Osteocyte (in vitro differentiated cells): Measurements from ENCODE around the gene WDR90. TPM values are rescaled to one million over a fixed set of nuclear protein-coding genes. Genes with fewer than 3 reads are reported as not detected.
A peak's percentile ranks its signal among the peaks of the same experiment; 100 is the strongest.

ENCODE experiments used
- DNase-seq: peaks from one replicate; pipeline ENCODE4 v3.0.0; 2021; ENCODE audit warnings: mixed read lengths; ENCODE audit not compliant: unreplicated experiment; ENCODE audit errors: extremely low spot score
- H3K27ac Mint-ChIP-seq: one replicate; pipeline ENCODE4 v1.8.0; 2021; ENCODE audit warnings: mild to moderate bottlenecking, mixed read lengths; ENCODE audit not compliant: unreplicated experiment
- H3K27me3 Mint-ChIP-seq: one replicate; pipeline ENCODE4 v1.8.0; 2021; ENCODE audit warnings: mixed read lengths; ENCODE audit not compliant: unreplicated experiment
- H3K36me3 Mint-ChIP-seq: one replicate; pipeline ENCODE4 v1.8.0; 2021; ENCODE audit warnings: mixed read lengths; ENCODE audit not compliant: unreplicated experiment
- H3K4me1 Mint-ChIP-seq: one replicate; pipeline ENCODE4 v1.8.0; 2021; ENCODE audit warnings: mixed read lengths; ENCODE audit not compliant: unreplicated experiment
- H3K4me3 Mint-ChIP-seq: one replicate; pipeline ENCODE4 v1.8.0; 2021; ENCODE audit warnings: mild to moderate bottlenecking, moderate library complexity, mixed read lengths; ENCODE audit not compliant: unreplicated experiment
- H3K9me3 Mint-ChIP-seq: one replicate; pipeline ENCODE4 v1.8.0; 2021; ENCODE audit warnings: mixed read lengths; ENCODE audit not compliant: unreplicated experiment
- total RNA-seq: library from RNA; stranded (reverse); gene quantifications from 2 replicates; pipeline ENCODE4 v1.2.1, GENCODE V29; 2021
- TF ChIP-seq, protein P1 (sequence below): fragments of 200-600 bp; sonication (generic); IDR thresholded peaks from 2 replicates; pipeline ENCODE4 v1.5.0; 2021; ENCODE audit warnings: antibody characterized with exemption, mild to moderate bottlenecking, moderate library complexity

WDR90 gene
- total RNA-seq, 1 donor from 2014 or later: 38.9 TPM

DNA sequence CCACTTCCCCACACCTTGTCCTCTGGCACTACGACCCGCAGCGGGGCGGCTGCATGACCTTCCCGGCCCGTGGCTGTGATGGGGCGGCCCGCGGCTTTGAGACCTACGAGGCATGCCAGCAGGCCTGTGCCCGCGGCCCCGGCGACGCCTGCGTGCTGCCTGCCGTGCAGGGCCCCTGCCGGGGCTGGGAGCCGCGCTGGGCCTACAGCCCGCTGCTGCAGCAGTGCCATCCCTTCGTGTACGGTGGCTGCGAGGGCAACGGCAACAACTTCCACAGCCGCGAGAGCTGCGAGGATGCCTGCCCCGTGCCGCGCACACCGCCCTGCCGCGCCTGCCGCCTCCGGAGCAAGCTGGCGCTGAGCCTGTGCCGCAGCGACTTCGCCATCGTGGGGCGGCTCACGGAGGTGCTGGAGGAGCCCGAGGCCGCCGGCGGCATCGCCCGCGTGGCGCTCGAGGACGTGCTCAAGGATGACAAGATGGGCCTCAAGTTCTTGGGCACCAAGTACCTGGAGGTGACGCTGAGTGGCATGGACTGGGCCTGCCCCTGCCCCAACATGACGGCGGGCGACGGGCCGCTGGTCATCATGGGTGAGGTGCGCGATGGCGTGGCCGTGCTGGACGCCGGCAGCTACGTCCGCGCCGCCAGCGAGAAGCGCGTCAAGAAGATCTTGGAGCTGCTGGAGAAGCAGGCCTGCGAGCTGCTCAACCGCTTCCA, 15.7 kb upstream of the WDR90 start:
- Mint-ChIP-seq H3K36me3 (peaks cover 2% of the 10 kb centered on the region), H3K27me3 (no peaks in the 10 kb centered on the region), H3K27ac (no peak overlapping the region), H3K4me1 (peaks cover 23% of the 10 kb centered on the region), H3K4me3 (no peak overlapping the region), H3K9me3 (no peaks in the 10 kb centered on the region)
- DNase-seq: no peak
- TF ChIP-seq, protein P1, sequence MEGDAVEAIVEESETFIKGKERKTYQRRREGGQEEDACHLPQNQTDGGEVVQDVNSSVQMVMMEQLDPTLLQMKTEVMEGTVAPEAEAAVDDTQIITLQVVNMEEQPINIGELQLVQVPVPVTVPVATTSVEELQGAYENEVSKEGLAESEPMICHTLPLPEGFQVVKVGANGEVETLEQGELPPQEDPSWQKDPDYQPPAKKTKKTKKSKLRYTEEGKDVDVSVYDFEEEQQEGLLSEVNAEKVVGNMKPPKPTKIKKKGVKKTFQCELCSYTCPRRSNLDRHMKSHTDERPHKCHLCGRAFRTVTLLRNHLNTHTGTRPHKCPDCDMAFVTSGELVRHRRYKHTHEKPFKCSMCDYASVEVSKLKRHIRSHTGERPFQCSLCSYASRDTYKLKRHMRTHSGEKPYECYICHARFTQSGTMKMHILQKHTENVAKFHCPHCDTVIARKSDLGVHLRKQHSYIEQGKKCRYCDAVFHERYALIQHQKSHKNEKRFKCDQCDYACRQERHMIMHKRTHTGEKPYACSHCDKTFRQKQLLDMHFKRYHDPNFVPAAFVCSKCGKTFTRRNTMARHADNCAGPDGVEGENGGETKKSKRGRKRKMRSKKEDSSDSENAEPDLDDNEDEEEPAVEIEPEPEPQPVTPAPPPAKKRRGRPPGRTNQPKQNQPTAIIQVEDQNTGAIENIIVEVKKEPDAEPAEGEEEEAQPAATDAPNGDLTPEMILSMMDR: no peak

DNA sequence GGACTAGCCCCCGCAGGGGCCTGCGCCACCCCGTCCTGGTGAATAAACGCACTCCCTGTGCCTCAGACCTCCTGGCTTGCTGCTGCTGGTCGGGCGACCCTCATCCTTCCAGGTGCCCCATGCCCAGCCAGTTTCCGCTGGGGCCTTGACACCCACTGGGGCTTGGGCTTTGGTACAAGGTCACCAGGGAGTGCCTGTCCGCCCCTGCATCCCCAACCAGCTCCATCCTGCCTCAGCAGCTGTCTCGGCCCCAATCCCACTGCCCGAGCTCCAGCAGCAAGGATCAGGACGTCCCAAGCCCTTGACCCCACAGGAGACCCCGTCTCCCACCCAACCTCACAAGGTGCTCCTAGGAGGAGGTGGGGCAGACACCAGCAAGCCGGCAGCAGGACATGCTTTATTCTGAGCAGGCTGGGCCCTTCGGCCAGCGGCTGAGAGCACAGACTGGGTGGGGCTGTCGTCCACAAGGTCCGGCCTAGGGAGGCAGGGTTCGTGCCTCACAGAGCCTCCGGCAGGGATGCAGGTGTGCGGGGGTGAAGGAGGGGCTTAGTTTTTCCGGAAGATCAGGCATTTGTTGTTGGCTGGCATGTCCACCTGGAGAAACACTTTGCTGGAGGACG, 15.0 kb upstream of the WDR90 start:
- no peak for DNase-seq
- H3K4me3 Mint-ChIP-seq: peak overlapping the region; percentile 35

DNA sequence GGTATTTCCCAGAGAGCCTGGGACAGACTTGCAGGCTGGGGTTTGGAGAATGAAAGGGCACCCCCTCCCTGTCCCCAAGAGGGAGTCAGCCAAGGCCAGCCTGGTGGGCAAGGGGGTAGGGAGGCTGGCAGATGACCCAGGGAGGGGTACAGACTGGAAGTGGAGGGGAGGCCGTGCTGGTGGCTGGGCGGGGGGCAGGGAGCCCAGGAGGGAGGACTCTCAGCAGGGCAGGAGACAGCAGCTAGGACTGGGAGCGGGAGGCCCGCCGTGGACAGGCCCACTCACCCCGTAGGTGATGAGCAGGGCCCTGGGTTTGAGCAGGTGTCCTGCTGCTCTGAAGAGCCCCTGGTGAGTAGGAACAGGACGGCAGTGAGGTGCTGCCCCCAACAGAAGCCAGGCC, 14.2 kb upstream of the WDR90 start:
- peak overlapping the region; percentile 68 for H3K4me3 Mint-ChIP-seq
- TF ChIP-seq, protein P1: no peak
- no peaks in the 10 kb centered on the region for H3K27me3 Mint-ChIP-seq
- peaks cover 9% of the 10 kb centered on the region for H3K4me1 Mint-ChIP-seq
- H3K9me3 Mint-ChIP-seq: no peaks in the 10 kb centered on the region
- no peak overlapping the region for H3K27ac Mint-ChIP-seq
- H3K36me3 Mint-ChIP-seq: no peaks in the 10 kb centered on the region
- DNase-seq: no peak

More for the DNA sequence above, 15.0 kb upstream of the WDR90 start:
- Mint-ChIP-seq H3K36me3 (peaks cover under 1% of the 10 kb centered on the region), H3K27ac (no peak overlapping the region), H3K4me1 (peaks cover 17% of the 10 kb centered on the region), H3K27me3 (no peaks in the 10 kb centered on the region), H3K9me3 (no peaks in the 10 kb centered on the region)
- TF ChIP-seq, protein P1: no peak

DNA sequence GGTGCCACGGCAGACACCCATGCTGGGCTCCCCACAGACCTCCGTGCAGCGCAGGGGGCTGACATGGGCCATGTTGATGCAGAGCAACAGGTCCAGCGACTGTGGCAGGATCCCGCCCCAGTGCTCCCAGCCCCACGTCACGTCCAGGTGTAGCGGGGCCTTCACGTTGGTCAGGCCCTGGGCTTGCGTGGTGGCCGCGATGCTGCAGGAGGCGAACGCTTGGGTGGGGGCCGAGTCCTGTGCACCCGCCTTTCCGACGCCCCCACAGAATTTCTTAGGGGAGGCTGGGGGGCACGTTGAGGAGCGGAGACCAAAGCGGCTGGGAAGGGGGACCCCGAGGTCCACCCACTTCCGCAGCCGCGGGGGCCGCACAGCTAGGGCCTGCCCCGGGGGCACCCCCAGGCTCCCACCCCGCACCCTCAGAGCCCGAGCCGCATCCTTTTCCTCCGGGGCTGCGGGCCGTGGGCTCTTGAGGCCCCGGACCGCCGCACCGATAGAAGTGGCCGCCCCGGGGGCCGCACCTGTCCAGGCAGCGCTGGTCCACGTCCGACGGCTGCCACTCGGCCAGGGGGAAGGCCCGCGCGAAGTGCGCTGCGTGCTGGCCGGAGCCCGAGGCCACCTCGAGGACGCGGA, 13.5 kb upstream of the WDR90 start:
- no peak for DNase-seq
- H3K9me3 Mint-ChIP-seq: no peaks in the 10 kb centered on the region
- no peaks in the 10 kb centered on the region for H3K27me3 Mint-ChIP-seq
- H3K4me1 Mint-ChIP-seq: peaks cover 9% of the 10 kb centered on the region
- no peaks in the 10 kb centered on the region for H3K36me3 Mint-ChIP-seq
- peak overlapping the region; percentile 91 for H3K4me3 Mint-ChIP-seq
- no peak overlapping the region for H3K27ac Mint-ChIP-seq
- TF ChIP-seq, protein P1: no peak
